Colon (tissue), 2 donors: ENCODE results near the gene SERPINB10.

Experiments used
- FAIRE-seq: peaks from 2 replicates; lab custom pipeline; 2012; peaks lifted over from hg19 to GRCh38; lab: Jason Lieb, UNC
- donor health status: control.
- donor health status: control.

Gene SERPINB10

GRCh38 chr18:63907664-63908063, at the start of gene SERPINB10:
SERPINB10 (plus strand) TSS chr18:63907958; CDS start chr18:63915511, 7,553 bp downstream.
- no peak for FAIRE-seq

GRCh38 chr18:63858456-63858855, 49.3 kb upstream of the SERPINB10 start:
- no peak for FAIRE-seq

DNA sequence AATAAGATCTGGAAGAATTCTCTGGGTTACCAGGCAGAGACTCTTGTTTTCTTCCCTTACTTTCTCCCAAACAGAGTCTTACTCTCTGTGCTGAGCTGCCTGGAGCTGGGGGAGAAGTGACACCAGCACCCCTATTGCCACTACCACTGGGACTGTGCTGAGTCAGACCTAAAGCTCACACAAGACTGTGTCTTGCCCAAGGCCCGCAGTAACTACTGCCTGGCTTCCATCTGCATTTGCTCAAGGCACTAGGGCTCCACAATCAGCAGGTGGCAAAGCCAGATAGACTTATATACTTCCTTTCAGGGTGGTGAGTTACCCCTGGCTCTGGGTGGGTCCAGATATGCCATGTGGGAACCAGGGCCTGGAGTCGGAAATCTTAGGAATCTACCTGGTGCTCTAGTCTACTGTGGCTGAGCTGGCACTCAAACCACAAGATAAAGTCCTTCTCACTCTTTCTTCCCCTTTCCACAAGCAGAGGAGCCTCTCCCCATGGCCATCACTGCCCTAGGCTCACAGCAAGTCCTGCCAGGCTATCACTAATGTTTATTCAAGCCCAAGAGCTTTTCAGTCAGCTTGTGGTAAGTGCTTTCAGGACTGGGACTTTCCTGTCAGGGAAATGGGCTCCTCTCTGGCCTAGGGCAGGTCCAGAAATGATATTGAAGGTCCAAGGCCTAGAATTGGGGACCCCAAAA, 47.8 kb upstream of the SERPINB10 start:
- no peak for FAIRE-seq

DNA sequence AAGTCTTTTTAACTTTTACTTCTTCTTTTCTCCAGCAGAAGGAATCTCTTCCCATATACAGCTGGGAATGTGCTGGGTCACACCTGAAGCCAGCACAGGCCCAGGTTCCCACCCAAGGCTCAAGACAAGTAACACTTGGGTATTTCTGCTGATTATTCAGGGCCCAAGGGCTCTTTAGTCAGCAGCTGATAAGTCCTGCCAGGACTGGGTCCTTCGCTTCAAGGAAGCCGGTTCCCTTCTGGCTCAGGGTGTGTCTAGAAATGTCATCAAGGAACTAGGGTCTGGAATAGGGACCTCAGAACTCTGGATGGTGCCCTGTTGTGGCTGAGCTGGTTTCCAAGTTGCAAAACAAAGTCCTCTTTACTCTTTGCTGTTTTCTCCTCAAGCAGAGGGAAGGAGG, 47.2 kb upstream of the SERPINB10 start:
- FAIRE-seq, result no peak

DNA sequence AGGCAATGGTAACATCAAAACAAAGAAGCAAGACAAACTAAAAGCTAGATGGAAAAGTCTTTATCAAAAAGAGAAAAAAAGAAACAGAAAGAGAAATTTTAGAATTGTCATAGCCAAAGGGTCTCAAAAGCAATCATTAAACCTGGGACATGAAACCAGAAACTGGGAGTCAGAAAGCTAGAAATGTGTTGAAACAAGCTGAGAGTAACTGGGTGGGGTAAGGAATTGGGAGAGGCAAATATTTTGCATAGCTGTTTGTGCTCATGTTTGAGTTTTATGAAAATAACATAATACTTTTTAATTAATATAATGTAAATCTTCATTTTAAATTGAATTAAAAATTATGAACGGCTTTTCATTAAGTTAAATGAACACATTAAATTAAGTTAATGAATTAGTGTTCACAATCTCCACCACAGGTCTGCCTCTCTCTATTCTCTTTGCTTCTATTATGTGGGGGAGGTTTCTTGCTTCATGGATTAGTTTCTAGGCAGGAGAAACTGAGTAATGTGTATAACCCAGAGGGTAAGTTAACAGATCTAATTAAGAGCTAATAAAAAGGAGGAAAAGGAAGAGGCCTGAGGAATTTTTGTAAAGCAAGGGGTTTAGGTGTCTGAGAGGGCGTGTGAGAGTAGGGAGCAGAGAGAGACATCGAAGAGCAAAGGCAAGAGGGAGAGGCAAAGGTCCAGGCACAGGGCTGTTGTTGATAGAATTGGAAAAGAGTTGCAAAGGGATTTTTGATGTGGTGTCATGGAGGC, 40.2 kb upstream of the SERPINB10 start:
- no peak for FAIRE-seq

GRCh38 chr18:63868546-63868945, 39.2 kb upstream of the SERPINB10 start:
- no peak for FAIRE-seq

GRCh38 chr18:63869374-63869773, 38.4 kb upstream of the SERPINB10 start:
- FAIRE-seq, result no peak

GRCh38 chr18:63869851-63870250, 37.9 kb upstream of the SERPINB10 start:
- no peak for FAIRE-seq

GRCh38 chr18:63871836-63872235, 35.9 kb upstream of the SERPINB10 start:
- no peak for FAIRE-seq

DNA sequence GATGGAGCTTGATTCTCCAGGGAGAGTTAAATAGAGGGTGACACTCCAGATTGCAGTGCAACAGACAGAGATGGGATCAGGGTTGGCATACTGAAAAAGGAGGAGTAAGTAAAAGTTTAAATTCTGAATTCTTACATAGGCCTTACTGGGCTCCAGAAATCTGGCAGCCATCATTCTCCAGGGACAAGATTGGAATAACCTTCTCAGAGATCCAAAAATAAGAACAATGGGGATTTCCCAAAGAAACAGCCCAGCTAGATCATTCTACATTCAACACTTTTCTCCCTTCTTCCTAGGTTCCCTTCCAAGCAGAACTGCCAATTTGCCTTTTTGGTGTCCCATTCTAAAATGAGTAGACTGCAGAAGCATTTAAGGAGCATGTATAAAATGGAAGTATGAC, 35.2 kb upstream of the SERPINB10 start:
- no peak for FAIRE-seq

DNA sequence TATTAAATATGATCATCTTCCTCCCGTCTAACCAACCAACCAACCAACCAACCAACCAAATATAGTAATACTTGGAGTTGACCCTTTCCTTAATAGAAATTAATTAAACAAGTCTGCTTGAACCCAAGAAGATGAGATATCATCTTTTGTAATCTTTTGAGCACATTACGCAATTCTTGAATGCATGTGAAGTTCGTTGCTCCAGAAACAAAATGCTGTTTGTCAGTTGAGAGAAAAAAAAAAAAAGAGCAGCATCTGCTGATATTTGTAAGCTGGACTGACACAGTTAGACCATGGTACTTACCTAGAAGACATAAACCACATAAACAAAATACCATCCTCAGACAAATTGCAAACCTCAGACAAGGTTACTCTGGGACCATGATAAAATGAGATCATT, 29.4 kb upstream of the SERPINB10 start:
- FAIRE-seq, result no peak

- FAIRE-seq, result no peak
Observed at GRCh38 chr18:63878925-63879324, 28.8 kb upstream of the SERPINB10 start.

GRCh38 chr18:63879709-63880108, 28.0 kb upstream of the SERPINB10 start:
- FAIRE-seq, result no peak

DNA sequence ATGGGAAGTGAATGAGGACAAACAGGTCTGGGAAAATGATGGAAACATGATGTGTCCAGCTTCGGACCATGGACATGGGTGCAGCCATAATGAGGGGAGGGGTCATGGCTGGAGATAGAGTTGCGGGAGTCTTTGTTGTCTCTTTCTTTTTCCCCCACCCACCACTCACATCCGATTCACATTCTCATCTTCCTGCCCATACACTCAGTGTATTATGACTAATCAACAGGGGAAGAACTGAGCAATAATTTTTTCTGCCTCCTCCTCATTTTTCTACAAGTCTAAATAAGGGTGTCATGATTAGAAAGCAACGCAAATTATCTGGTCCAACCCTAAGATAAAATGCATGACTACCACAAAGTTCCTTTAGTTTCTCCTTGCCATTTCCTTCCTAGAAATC, 25.9 kb upstream of the SERPINB10 start:
- no peak for FAIRE-seq

- no peak for FAIRE-seq
Observed at GRCh38 chr18:63882333-63883141, 25.2 kb upstream of the SERPINB10 start.

- FAIRE-seq, result no peak
Observed at GRCh38 chr18:63883617-63884016, 24.1 kb upstream of the SERPINB10 start.

DNA sequence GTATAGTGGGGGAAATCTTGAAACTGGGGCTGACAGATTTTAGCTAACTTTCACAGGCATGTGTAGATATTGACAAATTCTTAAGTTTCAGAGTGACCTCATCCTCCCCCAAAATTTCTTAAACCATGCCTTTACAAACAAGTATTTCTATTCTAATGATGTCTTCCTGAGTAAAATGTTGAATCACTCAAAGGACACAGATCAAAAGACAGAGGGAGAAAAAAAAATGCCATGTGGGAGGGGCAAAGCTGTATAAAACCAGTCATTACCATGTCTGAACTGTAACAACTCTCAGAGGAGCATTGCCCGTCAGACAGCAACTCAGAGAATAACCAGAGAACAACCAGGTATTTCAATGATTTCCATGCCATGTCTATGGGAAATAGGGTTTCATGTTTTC, 20.3 kb upstream of the SERPINB10 start, which contains the start of gene SERPINB2:
TSS of gene SERPINB2 (plus strand) at position 282 of the 400 bp plus-strand sequence. CDS start 3,740 bp downstream, outside the sequence.
- FAIRE-seq, result no peak

GRCh38 chr18:63888470-63889190, 19.1 kb upstream of the SERPINB10 start:
- FAIRE-seq, result no peak

DNA sequence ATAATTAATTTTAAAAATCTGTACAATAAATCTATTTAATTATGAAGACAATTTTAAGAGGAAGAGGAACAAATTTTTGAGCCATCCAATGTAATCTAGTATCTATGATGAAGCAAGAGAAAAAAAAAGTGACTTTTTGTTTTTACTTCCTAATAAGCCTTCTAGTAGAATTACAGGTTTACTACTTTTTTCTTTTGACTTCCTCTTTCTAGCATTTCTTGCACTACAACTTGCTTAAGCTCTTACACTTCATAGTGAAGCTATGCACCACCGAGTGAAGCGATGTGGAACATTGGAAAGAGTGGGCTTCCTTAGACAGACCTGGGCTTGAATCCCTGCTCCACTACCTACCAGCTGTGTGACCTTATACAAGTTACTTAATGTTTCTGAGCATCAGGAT, 18.1 kb upstream of the SERPINB10 start:
- FAIRE-seq, result no peak

DNA sequence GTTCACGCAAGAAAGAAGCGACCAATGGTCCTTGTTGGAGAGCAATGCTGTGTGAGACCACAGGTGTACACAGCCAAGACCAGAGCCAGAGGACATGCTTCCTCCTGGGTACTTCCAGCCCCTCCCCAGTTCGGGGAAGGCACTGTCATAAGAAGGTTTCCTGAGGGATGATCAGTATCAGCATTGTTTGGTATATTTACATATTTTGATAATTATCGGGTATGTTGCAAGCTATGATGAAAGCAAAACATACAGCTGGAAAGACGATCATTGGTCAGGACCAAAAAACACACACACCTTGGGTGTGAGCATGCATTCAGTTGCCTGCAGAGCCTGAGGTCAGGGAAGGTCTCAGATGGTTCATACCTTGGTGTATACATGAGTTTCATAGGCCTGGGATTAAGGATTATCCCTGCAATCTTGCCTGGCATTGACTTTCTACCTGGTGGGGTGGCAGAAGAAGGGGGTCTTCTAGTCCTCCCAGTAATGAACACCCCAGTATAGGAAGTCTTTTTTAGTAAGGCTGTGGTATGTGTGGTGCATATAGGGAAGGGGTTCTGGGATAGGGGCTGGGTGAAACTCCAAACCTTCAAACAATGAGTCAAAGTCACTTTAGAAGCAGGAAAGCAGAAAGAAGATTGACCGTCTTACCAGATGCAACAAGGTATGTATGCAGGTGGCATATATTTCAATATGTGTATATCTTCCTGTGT, 17.4 kb upstream of the SERPINB10 start:
- no peak for FAIRE-seq

DNA sequence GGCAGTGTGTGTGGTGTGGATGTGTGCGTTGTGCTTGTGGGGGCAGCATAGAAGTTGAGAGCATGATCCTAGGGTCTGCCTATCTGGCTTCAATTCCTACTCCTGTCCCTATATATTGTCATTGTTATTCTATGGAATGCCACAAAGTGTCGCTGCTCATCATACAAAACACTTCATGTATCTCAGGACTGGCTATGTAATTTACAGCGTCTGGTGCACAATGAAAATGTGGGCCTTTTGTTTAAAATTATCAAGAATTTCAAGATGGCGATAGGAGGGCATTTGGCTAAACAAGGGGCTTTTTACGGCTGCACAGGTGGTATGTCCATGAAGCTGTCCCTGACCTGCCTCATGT, 16.8 kb upstream of the SERPINB10 start:
- no peak for FAIRE-seq

- no peak for FAIRE-seq
Observed at GRCh38 chr18:63892566-63892965, 15.2 kb upstream of the SERPINB10 start.
